Prostate gland (tissue), 2 donors: Measurements from ENCODE around the gene NFKBIB.

ENCODE experiments used
- CTCF ChIP-seq, 4 experiments: fragments of 200-600 bp in 2 of 4; fragments of 450-650 bp in 2 of 4; sonication (generic) in 2 of 4; IDR thresholded peaks; 1 replicate in 3 of 4; 2 replicates in 1 of 4; pipeline ENCODE4 v1.5.1; 2016 to 2019; ENCODE audit warnings: antibody characterized with exemption in 4 of 4, mild to moderate bottlenecking in 2 of 4, moderate library complexity in 2 of 4
- POLR2A ChIP-seq: fragments of 450-650 bp; IDR thresholded peaks from one replicate; pipeline ENCODE4 v1.6.1; 2016; ENCODE audit warnings: antibody characterized with exemption, mild to moderate bottlenecking
- POLR2AphosphoS5 ChIP-seq: sonication (generic); formaldehyde crosslinking; IDR thresholded peaks from one replicate; pipeline ENCODE4 v1.6.1; 2017; ENCODE audit warnings: antibody characterized with exemption

- no peak for TF ChIP-seq CTCF (IDR thresholded peaks at IDR 0.05)
- no peak for TF ChIP-seq POLR2A
- no peak for TF ChIP-seq POLR2AphosphoS5
Measured at GRCh38 chr19:38951187-38951586, 51.4 kb downstream of the NFKBIB start.
